Measurements from ENCODE around the gene LILRB2.

LILRB2 gene

DNA sequence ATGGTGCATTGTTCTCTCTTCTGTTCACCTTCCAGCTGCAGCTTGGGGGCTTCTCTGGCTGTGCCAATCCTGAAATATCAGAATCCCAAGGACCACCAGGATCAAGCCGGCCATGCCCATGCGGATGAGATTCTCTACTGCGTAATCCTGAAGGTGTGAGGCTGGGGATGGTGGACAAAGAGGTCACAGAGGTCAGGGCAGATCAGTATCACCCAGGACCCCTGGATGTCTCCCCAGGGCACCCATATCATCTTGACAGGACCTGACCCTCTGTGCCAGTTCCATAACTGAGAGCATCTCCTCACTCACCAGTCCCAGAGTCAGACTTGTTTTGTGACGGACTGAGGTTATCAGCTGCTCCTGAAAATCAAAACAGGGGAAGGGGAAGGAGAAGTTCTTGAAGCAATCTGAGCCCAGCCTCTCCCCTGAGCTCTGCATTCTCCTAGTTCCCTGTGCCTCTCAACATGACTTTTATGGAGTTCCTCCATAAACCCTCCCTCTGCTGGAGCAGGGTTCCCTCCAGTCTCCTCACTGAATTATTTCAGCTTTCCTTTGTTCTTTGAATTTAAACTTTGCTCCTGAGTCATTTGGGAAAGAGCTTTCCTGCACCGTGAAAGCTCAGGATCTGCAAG, 26.6 kb upstream of the LILRB2 start:
- Histone ChIP-seq H3K36me3 (ENCODE audit: control insufficient read depth in 4 of 4, insufficient read depth in 4 of 4, low read length in 3 of 4) (no peaks in the 10 kb centered on the region), H3K27me3 (replicated peaks in 2 of 5; ENCODE audit: control insufficient read depth in 4 of 5, insufficient read depth in 5 of 5, low read length in 4 of 5) (peaks cover 0 to 6% (median 3%) of the 10 kb centered on the region in 5 experiments), H3K4me3 (ENCODE audit: control insufficient read depth in 1 of 7, extremely low read depth in 1 of 7, insufficient read depth in 4 of 7, low read depth in 2 of 7, low read length in 6 of 7) (no peak overlapping the region), H3K9me3 (ENCODE audit: control extremely low read depth in 1 of 5, control insufficient read depth in 4 of 5, insufficient read depth in 2 of 5, low read depth in 1 of 5, low read length in 4 of 5) (no peaks in the 10 kb centered on the region), H3K27ac (ENCODE audit: insufficient read depth in 1 of 2, low read depth in 1 of 2, low read length in 2 of 2, poor library complexity in 1 of 2, severe bottlenecking in 2 of 2) (no peak overlapping the region), H3K4me1 (ENCODE audit: control extremely low read depth in 1 of 4, control insufficient read depth in 4 of 4, insufficient read depth in 4 of 4, low read length in 3 of 4) (peaks cover 16 to 35% (median 24%) of the 10 kb centered on the region in 4 experiments)
- POLR2A ChIA-PET, result no interaction called here
- WGBS (ENCODE audit: insufficient coverage), result 96% methylated on average over 5 of the region's 5 CpGs
- DNase-seq, result no peak
- CTCF ChIA-PET, result interaction anchor here (1.0 to 1.7 kb wide), 5 partner anchors 9 to 48 kb away, joined by 3 to 6 read pairs (median 5); no protein-coding TSS in a partner anchor

DNA sequence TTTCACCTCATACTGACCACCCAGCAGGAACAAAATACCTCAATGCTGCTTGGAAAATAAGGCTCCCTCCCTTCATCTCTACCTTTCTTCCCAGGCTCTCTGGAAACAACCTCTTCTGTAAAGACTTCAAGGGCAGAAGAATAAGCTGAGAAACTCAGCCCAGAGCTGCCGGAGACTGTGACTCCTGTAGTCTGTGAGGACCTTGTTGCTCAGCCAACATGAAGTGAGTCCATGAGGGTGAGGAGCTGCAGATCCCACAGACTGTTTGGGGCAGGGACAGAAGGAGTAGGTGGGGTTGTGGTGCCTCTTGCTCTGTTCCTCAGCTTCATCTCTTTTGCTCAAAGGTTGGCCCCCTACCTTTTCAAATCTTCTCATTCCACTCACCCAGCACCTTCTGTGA, 24.2 kb upstream of the LILRB2 start:
- CTCF ChIA-PET, result interaction anchor here (0.6 to 1.5 kb wide), 2 partner anchors 19 to 512 kb away, joined by 3 read pairs; no protein-coding TSS in a partner anchor
- DNase-seq, result no peak
- Histone ChIP-seq H3K4me3 (ENCODE audit: control insufficient read depth in 1 of 7, extremely low read depth in 1 of 7, insufficient read depth in 4 of 7, low read depth in 2 of 7, low read length in 6 of 7) (no peak overlapping the region), H3K4me1 (ENCODE audit: control extremely low read depth in 1 of 4, control insufficient read depth in 4 of 4, insufficient read depth in 4 of 4, low read length in 3 of 4) (peaks cover 23 to 43% (median 29%) of the 10 kb centered on the region in 4 experiments), H3K27ac (ENCODE audit: insufficient read depth in 1 of 2, low read depth in 1 of 2, low read length in 2 of 2, poor library complexity in 1 of 2, severe bottlenecking in 2 of 2) (no peak overlapping the region), H3K36me3 (ENCODE audit: control insufficient read depth in 4 of 4, insufficient read depth in 4 of 4, low read length in 3 of 4) (no peaks in the 10 kb centered on the region), H3K27me3 (replicated peaks in 2 of 5; ENCODE audit: control insufficient read depth in 4 of 5, insufficient read depth in 5 of 5, low read length in 4 of 5) (peaks cover 0 to 6% (median 4%) of the 10 kb centered on the region in 5 experiments), H3K9me3 (ENCODE audit: control extremely low read depth in 1 of 5, control insufficient read depth in 4 of 5, insufficient read depth in 2 of 5, low read depth in 1 of 5, low read length in 4 of 5) (no peaks in the 10 kb centered on the region)
- WGBS (ENCODE audit: insufficient coverage), result no CpG with 5 or more reads among the region's 1 CpG
- POLR2A ChIA-PET, result no interaction called here

DNA sequence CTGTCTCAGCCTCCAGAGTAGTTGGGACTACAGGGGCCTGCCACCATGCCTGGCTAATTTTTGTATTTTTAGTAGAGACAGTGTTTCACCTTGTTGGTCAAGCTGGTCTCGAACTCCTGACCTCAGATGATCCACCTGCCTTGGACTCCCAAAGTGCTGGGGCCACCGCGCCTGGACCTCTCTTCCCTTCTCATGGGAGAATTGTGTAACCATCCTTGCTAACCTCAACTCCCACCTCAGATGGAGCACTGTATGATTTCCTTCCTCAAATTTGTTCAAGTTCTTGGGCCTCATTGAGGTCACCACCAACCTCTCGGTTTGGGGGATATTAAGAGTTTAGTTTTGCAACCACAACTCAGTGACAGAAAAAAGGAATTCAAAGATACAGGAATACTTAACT, 21.3 kb upstream of the LILRB2 start:
- H3K4me3 ChIP-seq (ENCODE audit: control insufficient read depth in 1 of 7, extremely low read depth in 1 of 7, insufficient read depth in 4 of 7, low read depth in 2 of 7, low read length in 6 of 7), result no peak overlapping the region
- H3K4me1 ChIP-seq (ENCODE audit: control extremely low read depth in 1 of 4, control insufficient read depth in 4 of 4, insufficient read depth in 4 of 4, low read length in 3 of 4), result peaks cover 23 to 52% (median 38%) of the 10 kb centered on the region in 4 experiments
- peaks cover 0 to 15% (median 7%) of the 10 kb centered on the region in 5 experiments for H3K27me3 ChIP-seq (replicated peaks in 2 of 5; ENCODE audit: control insufficient read depth in 4 of 5, insufficient read depth in 5 of 5, low read length in 4 of 5)
- WGBS (ENCODE audit: insufficient coverage), result 17% methylated on average over 3 of the region's 4 CpGs
- POLR2A ChIA-PET, result interaction anchor here (0.6 kb wide), 1 partner anchor 644 kb away, joined by 3 read pairs; no protein-coding TSS in a partner anchor
- DNase-seq, result peak; percentile 71 to 88 (median 88)
- no peaks in the 10 kb centered on the region for H3K9me3 ChIP-seq (ENCODE audit: control extremely low read depth in 1 of 5, control insufficient read depth in 4 of 5, insufficient read depth in 2 of 5, low read depth in 1 of 5, low read length in 4 of 5)
- no peaks in the 10 kb centered on the region for H3K36me3 ChIP-seq (ENCODE audit: control insufficient read depth in 4 of 4, insufficient read depth in 4 of 4, low read length in 3 of 4)
- no peak overlapping the region for H3K27ac ChIP-seq (ENCODE audit: insufficient read depth in 1 of 2, low read depth in 1 of 2, low read length in 2 of 2, poor library complexity in 1 of 2, severe bottlenecking in 2 of 2)
- CTCF ChIA-PET, result interaction anchor here (0.6 to 2.5 kb wide), 3 partner anchors 13 to 53 kb away, joined by 3 to 7 read pairs (median 4); no protein-coding TSS in a partner anchor

DNA sequence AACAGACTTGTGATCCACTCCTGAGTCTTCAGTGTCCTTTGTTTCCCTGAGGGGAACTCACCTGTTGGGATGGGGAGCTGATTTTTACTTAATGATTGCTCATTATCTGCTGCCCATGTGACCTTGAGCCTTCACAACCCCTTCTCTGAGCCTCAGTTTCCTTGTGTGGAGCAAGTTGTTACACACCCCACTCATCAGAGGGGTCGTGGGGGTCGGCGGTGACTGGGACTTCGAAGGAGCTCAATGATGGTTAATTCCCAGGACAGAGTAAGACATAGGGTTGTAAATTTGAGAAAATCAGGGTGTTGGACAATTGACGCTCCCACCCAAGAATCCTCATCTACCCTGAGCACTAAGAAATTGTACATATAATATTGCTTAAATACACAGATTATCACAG, 18.6 kb upstream of the LILRB2 start:
- 93% methylated on average over 3 of the region's 5 CpGs for WGBS (ENCODE audit: insufficient coverage)
- no peak for DNase-seq
- H3K4me3 ChIP-seq (ENCODE audit: control insufficient read depth in 1 of 7, extremely low read depth in 1 of 7, insufficient read depth in 4 of 7, low read depth in 2 of 7, low read length in 6 of 7), result no peak overlapping the region
- H3K36me3 ChIP-seq (ENCODE audit: control insufficient read depth in 4 of 4, insufficient read depth in 4 of 4, low read length in 3 of 4), result no peaks in the 10 kb centered on the region
- peaks cover 0 to 14% (median 2%) of the 10 kb centered on the region in 5 experiments for H3K27me3 ChIP-seq (replicated peaks in 2 of 5; ENCODE audit: control insufficient read depth in 4 of 5, insufficient read depth in 5 of 5, low read length in 4 of 5)
- H3K9me3 ChIP-seq (ENCODE audit: control extremely low read depth in 1 of 5, control insufficient read depth in 4 of 5, insufficient read depth in 2 of 5, low read depth in 1 of 5, low read length in 4 of 5), result peaks cover 0 to 1% (median 0%) of the 10 kb centered on the region in 5 experiments
- H3K27ac ChIP-seq (ENCODE audit: insufficient read depth in 1 of 2, low read depth in 1 of 2, low read length in 2 of 2, poor library complexity in 1 of 2, severe bottlenecking in 2 of 2), result no peak overlapping the region
- ChIA-PET POLR2A (no interaction called here), CTCF (interaction anchor here (1.0 to 1.2 kb wide), 2 partner anchors 33 to 38 kb away, joined by 3 read pairs; no protein-coding TSS in a partner anchor)
- peaks cover 21 to 46% (median 33%) of the 10 kb centered on the region in 4 experiments for H3K4me1 ChIP-seq (ENCODE audit: control extremely low read depth in 1 of 4, control insufficient read depth in 4 of 4, insufficient read depth in 4 of 4, low read length in 3 of 4)

DNA sequence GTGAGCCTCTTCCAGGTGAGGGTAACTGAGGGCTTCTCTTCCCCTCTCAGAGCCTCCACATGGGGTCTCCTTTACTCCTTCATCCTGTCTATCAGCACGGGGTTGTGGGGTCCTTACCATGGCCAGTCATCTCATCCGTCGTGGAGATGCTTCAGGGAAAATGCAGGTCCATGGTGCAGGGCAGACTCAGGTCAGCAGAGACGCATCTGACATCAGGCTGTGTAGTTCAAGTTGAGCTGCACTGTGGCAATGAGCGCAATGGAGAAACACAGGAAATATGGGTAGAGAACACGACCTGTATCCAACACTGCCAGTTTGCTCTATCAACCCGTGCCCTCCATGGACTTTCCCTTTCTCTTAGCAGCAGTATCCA, 18.2 kb upstream of the LILRB2 start:
- POLR2A ChIA-PET, result no interaction called here
- Histone ChIP-seq H3K4me1 (ENCODE audit: control extremely low read depth in 1 of 4, control insufficient read depth in 4 of 4, insufficient read depth in 4 of 4, low read length in 3 of 4) (peaks cover 18 to 43% (median 29%) of the 10 kb centered on the region in 4 experiments), H3K4me3 (ENCODE audit: control insufficient read depth in 1 of 7, extremely low read depth in 1 of 7, insufficient read depth in 4 of 7, low read depth in 2 of 7, low read length in 6 of 7) (no peak overlapping the region), H3K27ac (ENCODE audit: insufficient read depth in 1 of 2, low read depth in 1 of 2, low read length in 2 of 2, poor library complexity in 1 of 2, severe bottlenecking in 2 of 2) (no peak overlapping the region), H3K36me3 (ENCODE audit: control insufficient read depth in 4 of 4, insufficient read depth in 4 of 4, low read length in 3 of 4) (no peaks in the 10 kb centered on the region), H3K9me3 (ENCODE audit: control extremely low read depth in 1 of 5, control insufficient read depth in 4 of 5, insufficient read depth in 2 of 5, low read depth in 1 of 5, low read length in 4 of 5) (peaks cover 0 to 5% (median 0%) of the 10 kb centered on the region in 5 experiments), H3K27me3 (replicated peaks in 2 of 5; ENCODE audit: control insufficient read depth in 4 of 5, insufficient read depth in 5 of 5, low read length in 4 of 5) (peaks cover 0 to 14% (median 2%) of the 10 kb centered on the region in 5 experiments)
- WGBS (ENCODE audit: insufficient coverage), result 50% methylated on average over 7 of the region's 7 CpGs
- DNase-seq, result peak in 2 of 3 donors; percentile 28 to 32
- CTCF ChIA-PET, result interaction anchor here (1.0 to 1.9 kb wide), 3 partner anchors 9 to 37 kb away, joined by 3 to 6 read pairs (median 3); no protein-coding TSS in a partner anchor

DNA sequence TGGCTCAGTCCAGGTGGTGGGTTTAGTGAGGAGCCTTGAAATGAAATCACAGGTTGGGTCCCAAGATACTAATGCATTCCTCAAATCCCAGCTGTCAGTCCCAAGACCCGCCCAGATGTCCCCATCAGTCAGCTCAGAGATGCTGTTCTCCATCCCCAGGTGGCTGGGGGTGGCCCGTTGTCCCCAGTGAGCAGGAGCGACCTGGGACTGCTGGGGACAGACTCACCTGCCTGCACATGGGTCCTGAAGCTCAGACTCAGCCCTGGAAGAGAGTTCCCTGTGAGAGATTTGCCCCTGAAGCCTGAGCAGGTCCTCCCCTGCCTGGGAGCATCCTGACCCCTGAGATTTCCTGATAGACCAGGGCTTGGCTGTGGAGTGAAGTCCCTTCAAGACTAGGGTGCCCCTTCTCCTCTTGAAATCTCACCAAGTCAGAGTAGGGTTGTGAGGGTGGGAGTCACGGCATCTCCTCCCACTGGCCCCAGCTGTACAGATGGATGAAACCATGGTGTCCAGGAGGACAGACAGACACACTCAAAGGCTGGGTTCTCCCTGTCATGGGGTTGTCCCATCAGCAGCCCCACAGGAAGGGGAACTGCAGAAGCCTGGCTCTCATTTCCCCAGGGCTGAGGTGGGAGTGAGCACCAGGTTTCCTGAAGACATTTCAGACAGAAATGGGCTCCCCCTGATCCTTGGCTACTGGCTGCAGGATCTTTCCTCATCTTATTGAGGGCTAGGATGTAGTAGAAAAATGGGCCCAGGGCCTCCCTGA, 17.6 kb upstream of the LILRB2 start:
- CTCF ChIA-PET, result interaction anchor here (0.8 to 1.9 kb wide), 6 partner anchors 10 to 47 kb away, joined by 3 to 7 read pairs (median 3); no protein-coding TSS in a partner anchor

More for the DNA sequence above, 17.6 kb upstream of the LILRB2 start:
- peaks cover 0 to 10% (median 3%) of the 10 kb centered on the region in 5 experiments for H3K9me3 ChIP-seq (ENCODE audit: control extremely low read depth in 1 of 5, control insufficient read depth in 4 of 5, insufficient read depth in 2 of 5, low read depth in 1 of 5, low read length in 4 of 5)
- DNase-seq, result no peak
- peaks cover 12 to 37% (median 25%) of the 10 kb centered on the region in 4 experiments for H3K4me1 ChIP-seq (ENCODE audit: control extremely low read depth in 1 of 4, control insufficient read depth in 4 of 4, insufficient read depth in 4 of 4, low read length in 3 of 4)
- POLR2A ChIA-PET, result no interaction called here
- WGBS (ENCODE audit: insufficient coverage), result 89% methylated on average over 2 of the region's 4 CpGs
- peaks cover 0 to 15% (median 2%) of the 10 kb centered on the region in 5 experiments for H3K27me3 ChIP-seq (replicated peaks in 2 of 5; ENCODE audit: control insufficient read depth in 4 of 5, insufficient read depth in 5 of 5, low read length in 4 of 5)
- no peaks in the 10 kb centered on the region for H3K36me3 ChIP-seq (ENCODE audit: control insufficient read depth in 4 of 4, insufficient read depth in 4 of 4, low read length in 3 of 4)
- H3K27ac ChIP-seq (ENCODE audit: insufficient read depth in 1 of 2, low read depth in 1 of 2, low read length in 2 of 2, poor library complexity in 1 of 2, severe bottlenecking in 2 of 2), result no peak overlapping the region
- no peak overlapping the region for H3K4me3 ChIP-seq (ENCODE audit: control insufficient read depth in 1 of 7, extremely low read depth in 1 of 7, insufficient read depth in 4 of 7, low read depth in 2 of 7, low read length in 6 of 7)

All from common myeloid progenitor, CD34-positive (primary cell).